PFSK-1 (cell line): ENCODE measurements around the gene ARHGEF12.

Source experiments
- FOXP2 ChIP-seq: optimal IDR thresholded peaks from 2 replicates; pipeline ENCODE3; 2011; ENCODE audit warnings: borderline replicate concordance, control low read depth, inconsistent platforms; ENCODE audit not compliant: insufficient read depth; ENCODE audit errors: extremely low read length, extremely low read depth
- POLR2AphosphoS5 ChIP-seq: IDR thresholded peaks from 2 replicates; pipeline ENCODE4 v1.6.1; 2012; ENCODE audit warnings: low read depth, mild to moderate bottlenecking, control low read depth, low read length, moderate library complexity
- SIN3A ChIP-seq: IDR thresholded peaks from 2 replicates; pipeline ENCODE4 v1.6.1; 2012; ENCODE audit warnings: mild to moderate bottlenecking, low read length, moderate library complexity, borderline replicate concordance; ENCODE audit not compliant: insufficient read depth
- TAF1 ChIP-seq: IDR thresholded peaks from 2 replicates; pipeline ENCODE4 v1.6.1; 2012; ENCODE audit warnings: low read length, control low read depth, borderline replicate concordance; ENCODE audit not compliant: insufficient read depth
- TF ChIP-seq, protein P1 (sequence below), 2 experiments: IDR thresholded peaks; 2 replicates each; pipeline versions ENCODE4 v1.6.1 to v1.8.0; 2011 to 2012; ENCODE audit warnings: low read depth in 2 of 2, low read length in 2 of 2, control low read depth in 1 of 2, inconsistent platforms in 1 of 2, mild to moderate bottlenecking in 1 of 2, moderate library complexity in 1 of 2; ENCODE audit not compliant: insufficient read depth in 1 of 2

The ARHGEF12 gene

DNA sequence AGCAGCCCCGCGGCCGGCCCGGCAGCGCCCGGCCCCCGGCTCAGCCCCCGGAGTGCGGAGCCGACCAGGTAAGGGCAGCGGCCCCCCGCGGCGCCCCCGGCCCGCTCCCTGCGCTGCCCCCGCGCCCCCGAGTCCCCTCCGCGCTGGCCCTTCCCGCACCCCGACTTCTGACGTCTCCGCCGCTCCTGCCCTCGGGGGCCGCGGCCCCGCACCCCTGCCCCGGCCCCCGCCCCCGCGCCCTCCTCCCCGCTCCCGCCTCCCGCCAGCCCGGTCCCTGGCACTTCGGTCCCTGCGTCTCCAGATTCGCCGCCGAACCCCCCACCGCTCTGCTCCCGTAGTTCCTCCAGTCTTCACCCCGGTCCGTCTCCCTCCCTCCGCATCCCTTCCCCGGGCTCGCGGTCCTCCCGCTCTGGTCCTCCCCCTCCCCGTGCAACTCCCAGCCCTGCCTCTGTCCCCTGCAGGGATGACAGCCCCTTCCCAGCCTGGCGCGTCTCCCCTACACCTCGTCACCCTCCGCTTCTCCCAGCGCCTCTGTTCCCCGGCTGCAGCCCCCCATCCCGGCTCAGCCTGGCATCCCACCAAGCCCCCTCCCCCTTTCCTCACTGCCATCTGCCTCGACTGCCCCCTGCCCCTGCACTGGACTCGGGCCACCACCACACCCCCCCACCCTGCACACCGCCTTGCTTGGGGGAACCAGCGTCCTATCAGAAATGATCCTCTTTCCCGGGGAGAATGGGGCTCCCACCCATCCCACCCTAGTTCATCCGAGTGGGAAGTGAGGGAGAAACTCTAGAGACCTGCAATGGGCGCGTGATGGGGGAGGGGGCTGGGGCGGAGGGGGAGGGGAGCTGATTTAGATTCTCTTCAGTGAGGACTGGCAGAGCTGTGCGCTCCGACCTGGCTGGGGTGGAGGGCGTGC lies 175.9 kb downstream of the ARHGEF12 start:
- TF ChIP-seq, protein P1, sequence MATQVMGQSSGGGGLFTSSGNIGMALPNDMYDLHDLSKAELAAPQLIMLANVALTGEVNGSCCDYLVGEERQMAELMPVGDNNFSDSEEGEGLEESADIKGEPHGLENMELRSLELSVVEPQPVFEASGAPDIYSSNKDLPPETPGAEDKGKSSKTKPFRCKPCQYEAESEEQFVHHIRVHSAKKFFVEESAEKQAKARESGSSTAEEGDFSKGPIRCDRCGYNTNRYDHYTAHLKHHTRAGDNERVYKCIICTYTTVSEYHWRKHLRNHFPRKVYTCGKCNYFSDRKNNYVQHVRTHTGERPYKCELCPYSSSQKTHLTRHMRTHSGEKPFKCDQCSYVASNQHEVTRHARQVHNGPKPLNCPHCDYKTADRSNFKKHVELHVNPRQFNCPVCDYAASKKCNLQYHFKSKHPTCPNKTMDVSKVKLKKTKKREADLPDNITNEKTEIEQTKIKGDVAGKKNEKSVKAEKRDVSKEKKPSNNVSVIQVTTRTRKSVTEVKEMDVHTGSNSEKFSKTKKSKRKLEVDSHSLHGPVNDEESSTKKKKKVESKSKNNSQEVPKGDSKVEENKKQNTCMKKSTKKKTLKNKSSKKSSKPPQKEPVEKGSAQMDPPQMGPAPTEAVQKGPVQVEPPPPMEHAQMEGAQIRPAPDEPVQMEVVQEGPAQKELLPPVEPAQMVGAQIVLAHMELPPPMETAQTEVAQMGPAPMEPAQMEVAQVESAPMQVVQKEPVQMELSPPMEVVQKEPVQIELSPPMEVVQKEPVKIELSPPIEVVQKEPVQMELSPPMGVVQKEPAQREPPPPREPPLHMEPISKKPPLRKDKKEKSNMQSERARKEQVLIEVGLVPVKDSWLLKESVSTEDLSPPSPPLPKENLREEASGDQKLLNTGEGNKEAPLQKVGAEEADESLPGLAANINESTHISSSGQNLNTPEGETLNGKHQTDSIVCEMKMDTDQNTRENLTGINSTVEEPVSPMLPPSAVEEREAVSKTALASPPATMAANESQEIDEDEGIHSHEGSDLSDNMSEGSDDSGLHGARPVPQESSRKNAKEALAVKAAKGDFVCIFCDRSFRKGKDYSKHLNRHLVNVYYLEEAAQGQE (IDR thresholded peaks at IDR 0.05; ENCODE audit: insufficient read depth in 1 of 2, low read depth in 2 of 2, low read length in 2 of 2), result no peak

DNA sequence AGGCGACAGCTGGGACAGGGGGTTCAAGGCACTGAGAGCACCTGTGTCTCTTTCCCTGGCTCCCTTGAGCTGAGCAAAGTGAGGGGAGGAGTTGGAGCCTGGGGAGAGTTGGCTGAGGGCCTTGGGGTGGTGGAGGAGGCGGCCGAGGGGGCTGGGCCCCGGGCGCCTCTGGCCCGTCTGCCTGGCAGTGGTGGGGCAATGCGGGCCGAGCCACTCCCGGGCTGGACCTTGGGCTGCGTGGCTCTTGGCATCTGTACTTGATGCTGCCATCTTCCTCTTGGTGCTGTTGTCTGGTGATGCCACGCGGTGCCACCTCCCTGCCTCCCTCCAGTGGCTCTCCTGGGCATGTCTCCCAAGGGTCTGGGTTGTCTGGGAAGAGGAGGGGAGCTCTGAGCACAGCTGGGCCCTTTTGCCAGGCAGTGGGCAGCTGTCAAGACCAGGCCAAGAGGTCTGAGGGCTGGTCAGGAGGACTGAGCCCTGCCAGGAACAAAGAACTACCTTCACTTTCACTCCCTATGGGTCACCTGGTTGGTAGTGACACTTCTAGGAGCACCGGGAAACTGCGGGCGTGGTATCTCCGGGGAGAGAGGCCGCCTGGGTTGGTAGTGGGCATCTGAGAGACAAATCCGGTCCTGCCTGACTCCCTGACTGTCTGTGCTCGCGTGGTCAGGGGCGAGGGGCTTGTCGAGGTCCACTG lies 176.7 kb downstream of the ARHGEF12 start:
- TF ChIP-seq TAF1 (no peak), SIN3A (no peak), POLR2AphosphoS5 (no peak), FOXP2 (no peak)
- TF ChIP-seq, protein P1 (IDR thresholded peaks at IDR 0.05; ENCODE audit: insufficient read depth in 1 of 2, low read depth in 2 of 2, low read length in 2 of 2), result no peak

DNA sequence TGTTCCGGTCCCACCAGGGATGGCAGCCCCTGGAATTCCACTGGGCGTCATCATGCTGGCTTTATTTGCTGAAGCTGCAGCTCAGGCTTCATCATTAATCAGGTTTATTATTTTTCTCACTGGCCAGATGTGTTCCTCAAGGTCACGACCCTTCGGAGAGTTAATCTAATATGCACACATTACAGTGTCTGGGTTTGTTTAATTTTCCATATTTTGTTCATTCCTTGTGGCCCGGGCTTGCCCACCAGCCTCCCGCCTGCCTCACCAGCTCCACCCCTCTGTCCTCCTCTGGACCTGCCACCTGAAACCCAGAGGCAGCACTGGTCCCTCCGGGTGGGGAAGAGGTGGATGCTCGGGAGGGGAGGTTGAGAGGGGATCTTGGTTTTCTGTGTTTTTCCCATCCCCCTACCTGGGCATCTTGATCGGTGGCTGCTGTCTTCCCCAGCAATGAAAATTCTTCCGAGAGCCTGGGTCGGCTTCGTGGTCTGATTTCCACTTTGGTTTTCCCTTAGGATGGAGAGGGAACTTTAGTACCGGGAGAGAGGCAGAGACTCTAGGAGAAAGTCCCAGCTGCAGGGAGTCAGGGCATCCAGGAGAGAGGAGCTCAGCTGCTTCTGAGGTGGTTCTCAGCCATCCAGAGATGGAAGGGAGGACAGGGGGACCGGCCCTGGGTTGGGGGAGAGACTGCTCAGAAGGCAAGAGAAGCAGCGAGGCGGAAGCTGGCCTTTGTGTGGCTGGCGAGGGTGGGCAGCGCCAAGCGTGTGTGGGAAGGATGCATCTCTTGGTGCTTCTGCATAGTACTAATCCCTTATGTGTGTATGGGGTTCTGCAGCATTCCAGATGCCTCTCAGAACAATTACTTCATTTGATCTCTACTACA lies 177.5 kb downstream of the ARHGEF12 start:
- TF ChIP-seq SIN3A (no peak), TAF1 (no peak), FOXP2 (no peak), POLR2AphosphoS5 (no peak)
- TF ChIP-seq, protein P1 (IDR thresholded peaks at IDR 0.05; ENCODE audit: insufficient read depth in 1 of 2, low read depth in 2 of 2, low read length in 2 of 2), result no peak

DNA sequence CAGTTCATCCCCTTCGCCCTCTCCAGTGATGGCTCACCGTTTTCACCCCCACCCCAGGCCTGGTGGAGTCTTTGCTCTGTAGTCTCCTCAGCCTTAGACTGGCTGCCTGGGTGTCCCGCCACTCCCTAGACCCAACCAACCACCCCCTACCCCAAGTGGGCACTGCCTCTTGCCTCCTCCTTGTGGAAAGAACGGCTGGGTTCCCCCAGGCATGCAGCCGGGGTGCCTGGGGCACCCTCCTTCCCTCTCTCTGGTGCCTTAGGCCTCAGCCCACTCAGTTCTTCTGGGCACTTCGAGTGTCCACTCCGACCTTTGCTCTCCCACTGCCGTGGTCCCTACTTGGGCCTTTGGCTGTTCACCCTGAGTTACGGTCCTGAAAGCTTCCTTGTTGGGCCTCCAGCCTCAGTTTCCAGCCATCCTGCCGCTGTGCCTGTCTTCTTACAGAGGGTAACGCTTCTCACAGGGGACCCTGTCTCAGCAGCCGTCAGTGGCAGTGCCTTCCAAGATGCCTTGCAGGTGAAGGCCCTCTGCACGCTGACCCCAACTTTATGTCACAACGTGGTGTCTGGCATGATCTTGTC lies 178.4 kb downstream of the ARHGEF12 start:
- TF ChIP-seq, protein P1 (IDR thresholded peaks at IDR 0.05; ENCODE audit: insufficient read depth in 1 of 2, low read depth in 2 of 2, low read length in 2 of 2), result no peak
- no peak for TF ChIP-seq FOXP2
- no peak for TF ChIP-seq SIN3A
- no peak for TF ChIP-seq TAF1
- no peak for TF ChIP-seq POLR2AphosphoS5
